ENCODE results near the gene RSU1. TPM values are rescaled to one million over a fixed set of nuclear protein-coding genes. Genes with fewer than 3 reads are reported as not detected.

RSU1 gene
- total and polyA plus RNA-seq, 2 donors (not counting 1 experiment from before 2014, with no cell fraction given), result 46.9 to 252 TPM

DNA sequence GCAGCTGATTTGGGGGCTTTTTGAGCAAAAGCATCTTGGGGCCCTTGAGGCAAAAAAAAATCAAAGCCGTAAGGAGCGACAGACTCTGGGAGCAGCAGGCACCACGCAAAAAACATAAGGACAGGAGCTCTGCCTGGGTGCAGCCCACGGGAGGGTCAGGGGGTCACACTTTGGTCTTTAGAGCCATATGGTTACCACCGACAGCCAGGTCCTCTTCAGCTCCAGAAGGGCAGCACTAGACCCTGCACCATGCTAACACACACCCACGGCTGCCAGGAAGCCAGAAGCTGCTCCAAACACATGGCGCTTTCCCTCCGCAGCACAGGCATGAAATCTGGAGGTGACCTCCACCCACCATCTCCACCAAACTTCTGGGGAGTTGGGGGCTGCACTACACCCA is 47.1 kb downstream of the RSU1 start:
- H3K79me2 ChIP-seq (ENCODE audit: control insufficient read depth, insufficient read depth, low read length), result peaks cover 3% of the 10 kb centered on the region
- no peaks in the 10 kb centered on the region for H3K36me3 ChIP-seq (ENCODE audit: control insufficient read depth, insufficient read depth, low read length)
- no peak overlapping the region for H2AFZ ChIP-seq (ENCODE audit: low read length)
- H3K27ac ChIP-seq (ENCODE audit: insufficient read depth, low read length), result no peak overlapping the region
- no peaks in the 10 kb centered on the region for H3K4me1 ChIP-seq (ENCODE audit: control insufficient read depth, extremely low read depth, insufficient read depth, low read length)
- TF ChIP-seq, protein P1, sequence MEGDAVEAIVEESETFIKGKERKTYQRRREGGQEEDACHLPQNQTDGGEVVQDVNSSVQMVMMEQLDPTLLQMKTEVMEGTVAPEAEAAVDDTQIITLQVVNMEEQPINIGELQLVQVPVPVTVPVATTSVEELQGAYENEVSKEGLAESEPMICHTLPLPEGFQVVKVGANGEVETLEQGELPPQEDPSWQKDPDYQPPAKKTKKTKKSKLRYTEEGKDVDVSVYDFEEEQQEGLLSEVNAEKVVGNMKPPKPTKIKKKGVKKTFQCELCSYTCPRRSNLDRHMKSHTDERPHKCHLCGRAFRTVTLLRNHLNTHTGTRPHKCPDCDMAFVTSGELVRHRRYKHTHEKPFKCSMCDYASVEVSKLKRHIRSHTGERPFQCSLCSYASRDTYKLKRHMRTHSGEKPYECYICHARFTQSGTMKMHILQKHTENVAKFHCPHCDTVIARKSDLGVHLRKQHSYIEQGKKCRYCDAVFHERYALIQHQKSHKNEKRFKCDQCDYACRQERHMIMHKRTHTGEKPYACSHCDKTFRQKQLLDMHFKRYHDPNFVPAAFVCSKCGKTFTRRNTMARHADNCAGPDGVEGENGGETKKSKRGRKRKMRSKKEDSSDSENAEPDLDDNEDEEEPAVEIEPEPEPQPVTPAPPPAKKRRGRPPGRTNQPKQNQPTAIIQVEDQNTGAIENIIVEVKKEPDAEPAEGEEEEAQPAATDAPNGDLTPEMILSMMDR (conservative IDR thresholded peaks at IDR 0.05 in 1 of 2, IDR thresholded peaks at IDR 0.05 in 1 of 2; ENCODE audit: low read depth in 1 of 2, low read length in 2 of 2), result no peak
- TF ChIP-seq EZH2 (IDR thresholded peaks at IDR 0.05; ENCODE audit: low read length, missing control alignments), result no peak
- no peak overlapping the region for H3K4me2 ChIP-seq (ENCODE audit: extremely low read depth, insufficient read depth, low read length)
- H3K4me3 ChIP-seq (replicated peaks in 1 of 4; ENCODE audit: control extremely low read depth in 1 of 4, insufficient read depth in 1 of 4, low read depth in 3 of 4, low read length in 4 of 4), result no peak overlapping the region
- no peaks in the 10 kb centered on the region for H3K9me3 ChIP-seq (ENCODE audit: control insufficient read depth, insufficient read depth, low read depth, low read length)
- no peaks in the 10 kb centered on the region for H3K27me3 ChIP-seq (ENCODE audit: control insufficient read depth, insufficient read depth, low read length)
- H3K9ac ChIP-seq (ENCODE audit: insufficient read depth, low read length), result no peak overlapping the region
- H4K20me1 ChIP-seq (ENCODE audit: control insufficient read depth, extremely low read depth, insufficient read depth, low read length), result no peaks in the 10 kb centered on the region
- DNase-seq (ENCODE audit: low read depth in 2 of 2), result no peak

DNA sequence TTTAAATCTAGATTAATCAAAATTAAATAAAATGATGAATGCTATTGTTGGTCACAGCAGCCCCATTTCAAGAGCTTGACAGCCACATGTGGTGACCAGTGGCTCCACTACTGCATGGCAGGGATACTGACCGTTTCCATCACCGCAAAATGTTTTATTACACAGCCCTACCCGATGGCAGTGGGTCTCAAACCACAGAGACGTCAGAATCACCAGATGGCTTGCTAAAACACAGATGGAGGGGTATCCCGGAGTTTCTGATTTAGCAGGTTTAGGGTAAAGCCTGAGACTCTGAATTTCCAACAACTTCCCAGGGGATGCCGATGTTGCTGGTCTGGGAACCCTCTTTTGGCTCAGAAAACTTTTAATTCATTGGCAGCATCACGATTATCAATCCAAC is 47.9 kb downstream of the RSU1 start:
- H4K20me1 ChIP-seq (ENCODE audit: control insufficient read depth, extremely low read depth, insufficient read depth, low read length), result no peaks in the 10 kb centered on the region
- H3K4me1 ChIP-seq (ENCODE audit: control insufficient read depth, extremely low read depth, insufficient read depth, low read length), result no peaks in the 10 kb centered on the region
- no peaks in the 10 kb centered on the region for H3K36me3 ChIP-seq (ENCODE audit: control insufficient read depth, insufficient read depth, low read length)
- H3K4me2 ChIP-seq (ENCODE audit: extremely low read depth, insufficient read depth, low read length), result no peak overlapping the region
- no peak overlapping the region for H3K9ac ChIP-seq (ENCODE audit: insufficient read depth, low read length)
- H3K4me3 ChIP-seq (replicated peaks in 1 of 4; ENCODE audit: control extremely low read depth in 1 of 4, insufficient read depth in 1 of 4, low read depth in 3 of 4, low read length in 4 of 4), result no peak overlapping the region
- H3K27ac ChIP-seq (ENCODE audit: insufficient read depth, low read length), result no peak overlapping the region
- H3K27me3 ChIP-seq (ENCODE audit: control insufficient read depth, insufficient read depth, low read length), result no peaks in the 10 kb centered on the region
- H3K9me3 ChIP-seq (ENCODE audit: control insufficient read depth, insufficient read depth, low read depth, low read length), result no peaks in the 10 kb centered on the region
- no peak overlapping the region for H2AFZ ChIP-seq (ENCODE audit: low read length)
- no peak for DNase-seq (ENCODE audit: low read depth in 2 of 2)
- no peak for TF ChIP-seq EZH2 (IDR thresholded peaks at IDR 0.05; ENCODE audit: low read length, missing control alignments)
- TF ChIP-seq, protein P1 (conservative IDR thresholded peaks at IDR 0.05 in 1 of 2, IDR thresholded peaks at IDR 0.05 in 1 of 2; ENCODE audit: low read depth in 1 of 2, low read length in 2 of 2), result no peak
- peaks cover 3% of the 10 kb centered on the region for H3K79me2 ChIP-seq (ENCODE audit: control insufficient read depth, insufficient read depth, low read length)

DNA sequence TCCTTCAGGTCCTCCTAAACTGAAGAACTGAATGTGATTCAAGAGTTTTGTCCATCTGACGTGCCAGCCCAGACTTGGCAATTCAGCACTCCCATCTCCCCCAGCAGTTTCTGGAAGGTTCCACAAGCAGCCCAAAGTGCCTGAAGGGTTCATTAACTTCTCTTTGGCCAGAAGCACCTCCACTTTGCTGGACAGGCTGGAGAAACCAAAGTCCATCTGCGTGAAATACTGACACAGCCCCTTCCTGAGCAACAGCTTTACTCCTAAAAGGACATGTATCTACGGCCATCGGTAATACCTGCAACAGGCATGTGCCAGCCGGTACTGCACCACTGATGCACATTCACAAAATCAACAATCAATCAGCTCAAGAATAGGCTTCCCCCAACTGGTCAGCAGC is 48.5 kb downstream of the RSU1 start:
- TF ChIP-seq, protein P1 (conservative IDR thresholded peaks at IDR 0.05 in 1 of 2, IDR thresholded peaks at IDR 0.05 in 1 of 2; ENCODE audit: low read depth in 1 of 2, low read length in 2 of 2), result no peak
- TF ChIP-seq EZH2 (IDR thresholded peaks at IDR 0.05; ENCODE audit: low read length, missing control alignments), result no peak
- H3K4me2 ChIP-seq (ENCODE audit: extremely low read depth, insufficient read depth, low read length), result no peak overlapping the region
- no peak for DNase-seq (ENCODE audit: low read depth in 2 of 2)
- no peak overlapping the region for H3K9ac ChIP-seq (ENCODE audit: insufficient read depth, low read length)
- H4K20me1 ChIP-seq (ENCODE audit: control insufficient read depth, extremely low read depth, insufficient read depth, low read length), result no peaks in the 10 kb centered on the region
- H3K36me3 ChIP-seq (ENCODE audit: control insufficient read depth, insufficient read depth, low read length), result no peaks in the 10 kb centered on the region
- H2AFZ ChIP-seq (ENCODE audit: low read length), result no peak overlapping the region
- H3K4me1 ChIP-seq (ENCODE audit: control insufficient read depth, extremely low read depth, insufficient read depth, low read length), result no peaks in the 10 kb centered on the region
- no peaks in the 10 kb centered on the region for H3K27me3 ChIP-seq (ENCODE audit: control insufficient read depth, insufficient read depth, low read length)
- H3K4me3 ChIP-seq (replicated peaks in 1 of 4; ENCODE audit: control extremely low read depth in 1 of 4, insufficient read depth in 1 of 4, low read depth in 3 of 4, low read length in 4 of 4), result no peak overlapping the region
- no peak overlapping the region for H3K27ac ChIP-seq (ENCODE audit: insufficient read depth, low read length)
- peaks cover 3% of the 10 kb centered on the region for H3K79me2 ChIP-seq (ENCODE audit: control insufficient read depth, insufficient read depth, low read length)
- no peaks in the 10 kb centered on the region for H3K9me3 ChIP-seq (ENCODE audit: control insufficient read depth, insufficient read depth, low read depth, low read length)
